HCT116 (cell line): ENCODE measurements around the gene PLXNC1. TPM values are rescaled to one million over a fixed set of nuclear protein-coding genes. Genes with fewer than 3 reads are reported as not detected.

Source experiments
- ATAC-seq: fragments of 200-7000 bp; cut with Tn5 transposase; 2 replicates; pipeline ENCODE4 v1.9.1; 2020; ENCODE audit warnings: mild to moderate bottlenecking, moderate library complexity
- BruUV-seq: library from RNA; stranded (reverse); fragments of 400-500 nt; replicated peaks from 2 replicates; lab custom pipeline; 2021; lab: Mats Ljungman, UMichigan
- CTCF ChIA-PET: fragments of 300-600 bp; sonication (Branson Sonifier 250); formaldehyde crosslinking; loops from one replicate; lab custom pipeline; 2021; ENCODE audit warnings: antibody characterized with exemption; lab: Charles Lee
- POLR2A ChIA-PET: fragments of 300-600, 350-600 bp; sonication (Branson Sonifier 250); formaldehyde crosslinking; loops from one replicate; lab custom pipeline; 2021; ENCODE audit warnings: antibody characterized with exemption; lab: Charles Lee
- RAD21 ChIA-PET, 2 experiments: fragments of 300-600 bp; sonication (Branson Sonifier 250); formaldehyde crosslinking; loops; one replicate each; lab custom pipeline; 2023; ENCODE audit warnings: low total read pairs in 2 of 2; ENCODE audit not compliant: uncharacterized antibody in 2 of 2, unreplicated experiment in 2 of 2, low non-redundant PET in 1 of 2; lab: Charles Lee
- DNase-seq: peaks from one replicate; pipeline ENCODE4 v3.0.0-alpha.2; 2010; ENCODE audit warnings: low read depth, low spot score
- H2AFZ ChIP-seq: fragments of 200-600 bp; shearing (Covaris generic), sonication (generic); 2 replicates; pipeline ENCODE4 v1.6.1; 2017; ENCODE audit warnings: low read depth, mixed run types, mixed read lengths, antibody characterized with exemption, low read length; ENCODE audit not compliant: poor library complexity, severe bottlenecking
- H3K27ac ChIP-seq: 2 replicates; pipeline ENCODE4 v1.5.1; 2012; ENCODE audit warnings: low read depth, low read length
- H3K27me3 ChIP-seq: fragments of 200-600 bp; sonication (generic); 2 replicates; pipeline ENCODE4 v1.6.1; 2016; ENCODE audit warnings: mixed run types, low read length, mixed read lengths; ENCODE audit not compliant: insufficient read depth
- H3K36me3 ChIP-seq, 2 experiments: fragments of 200-500 bp in 1 of 2; fragments of 200-600 bp in 1 of 2; sonication (Bioruptor generic) in 1 of 2; sonication (generic) in 1 of 2; 2 replicates each; pipeline versions ENCODE4 v1.5.1 to v1.6.1; 2014 to 2016; ENCODE audit warnings: low read length in 2 of 2, inconsistent platforms in 1 of 2, mixed read lengths in 1 of 2, mixed run types in 1 of 2; ENCODE audit not compliant: insufficient read depth in 2 of 2, control insufficient read depth in 1 of 2
- H3K4me1 ChIP-seq, 2 experiments: fragments of 200-600 bp in 1 of 2; sonication (generic) in 1 of 2; 2 replicates each; pipeline versions ENCODE4 v1.5.1 to v1.6.1; 2012 to 2017; ENCODE audit warnings: low read length in 2 of 2, inconsistent platforms in 1 of 2, mild to moderate bottlenecking in 1 of 2, mixed read lengths in 1 of 2, mixed run types in 1 of 2, moderate library complexity in 1 of 2; ENCODE audit not compliant: insufficient read depth in 2 of 2, control insufficient read depth in 1 of 2
- H3K4me2 ChIP-seq: fragments of 200-600 bp; sonication (generic); 2 replicates; pipeline ENCODE4 v1.6.1; 2017; ENCODE audit warnings: mixed run types, low read length, mixed read lengths
- H3K4me3 ChIP-seq, 2 experiments: fragments of 200-600 bp in 1 of 2; sonication (generic) in 1 of 2; replicated peaks in 1 of 2; 2 replicates each; pipeline ENCODE4 v1.5.1; 2011 to 2016; ENCODE audit warnings: low read length in 2 of 2, control low read depth in 1 of 2, low read depth in 1 of 2, mild to moderate bottlenecking in 1 of 2, mixed read lengths in 1 of 2, mixed run types in 1 of 2
- H3K79me2 ChIP-seq: fragments of 200-600 bp; sonication (generic); 2 replicates; pipeline ENCODE4 v1.6.1; 2017; ENCODE audit warnings: mild to moderate bottlenecking, mixed run types, low read length, moderate library complexity, mixed read lengths; ENCODE audit not compliant: insufficient read depth
- H3K9ac ChIP-seq: fragments of 200-600 bp; sonication (generic); 2 replicates; pipeline ENCODE4 v1.6.1; 2016; ENCODE audit warnings: low read length, mixed read lengths
- H3K9me2 ChIP-seq: fragments of 200-600 bp; sonication (generic), shearing (Covaris generic); 2 replicates; pipeline ENCODE4 v1.6.1; 2017; ENCODE audit warnings: mixed run types, mild to moderate bottlenecking, moderate library complexity; ENCODE audit not compliant: insufficient read depth
- H3K9me3 ChIP-seq, 2 experiments: fragments of 200-500 bp in 1 of 2; fragments of 200-600 bp in 1 of 2; sonication (Bioruptor generic) in 1 of 2; sonication (generic) in 1 of 2; 2 replicates each; pipeline ENCODE4 v1.6.1; 2014 to 2017; ENCODE audit warnings: low read length in 2 of 2, mixed read lengths in 2 of 2, inconsistent platforms in 1 of 2, low read depth in 1 of 2, mild to moderate bottlenecking in 1 of 2, mixed run types in 1 of 2, moderate library complexity in 1 of 2; ENCODE audit not compliant: control insufficient read depth in 1 of 2, insufficient read depth in 1 of 2
- H4K20me1 ChIP-seq: fragments of 200-600 bp; sonication (generic), shearing (Covaris generic); 2 replicates; pipeline ENCODE4 v1.6.1; 2017; ENCODE audit warnings: mixed run types, mild to moderate bottlenecking, moderate library complexity; ENCODE audit not compliant: insufficient read depth
- CBX3 ChIP-seq: IDR thresholded peaks from 2 replicates; pipeline ENCODE4 v1.6.1; 2012; ENCODE audit warnings: low read depth
- CEBPB ChIP-seq: IDR thresholded peaks from 2 replicates; pipeline ENCODE4 v1.6.1; 2012; ENCODE audit warnings: low read depth
- EGR1 ChIP-seq: IDR thresholded peaks from 2 replicates; pipeline ENCODE4 v1.6.1; 2012; ENCODE audit warnings: low read depth
- EZH2phosphoT487 ChIP-seq: fragments of 200-600 bp; IDR thresholded peaks from 2 replicates; pipeline ENCODE4 v1.6.1; 2018; ENCODE audit warnings: antibody characterized with exemption, borderline replicate concordance
- JUND ChIP-seq: IDR thresholded peaks from 2 replicates; pipeline ENCODE4 v1.6.1; 2012
- POLR2AphosphoS5 ChIP-seq: IDR thresholded peaks from 2 replicates; pipeline ENCODE4 v1.6.1; 2011; ENCODE audit warnings: mild to moderate bottlenecking, low read depth, low read length, moderate library complexity
- RAD21 ChIP-seq: IDR thresholded peaks from 2 replicates; pipeline ENCODE4 v1.6.1; 2012; ENCODE audit warnings: low read depth, mild to moderate bottlenecking
- SP1 ChIP-seq: IDR thresholded peaks from 2 replicates; pipeline ENCODE4 v1.6.1; 2012; ENCODE audit warnings: low read depth
- SRF ChIP-seq: IDR thresholded peaks from 2 replicates; pipeline ENCODE4 v1.6.1; 2012; ENCODE audit warnings: low read depth
- YY1 ChIP-seq: IDR thresholded peaks from 2 replicates; pipeline ENCODE4 v1.6.1; 2011; ENCODE audit warnings: low read length, low read depth, moderate library complexity, mild to moderate bottlenecking; ENCODE audit not compliant: insufficient replicate concordance; ENCODE audit errors: extremely low read depth
- ZFX ChIP-seq: fragments of 450-650 bp; IDR thresholded peaks from 2 replicates; pipeline ENCODE4 v1.6.1; 2017
- ZNF274 ChIP-seq: fragments of 200-500 bp; sonication (Bioruptor generic); IDR thresholded peaks from 2 replicates; pipeline ENCODE4 v1.6.1; 2014; ENCODE audit warnings: mild to moderate bottlenecking, low read depth, low read length, inconsistent platforms
- intact Hi-C: fragments of 100-400 bp; cut with micrococcal nuclease; formaldehyde crosslinking; loops from 2 replicates; pipeline ENCODE4 v1.10.0; 2022
- total RNA-seq: library from RNA; stranded (reverse); gene quantifications from one replicate; pipeline ENCODE4 v1.2.1, GENCODE V29; 2021; ENCODE audit not compliant: unreplicated experiment
- TF ChIP-seq, protein P1 (sequence below): IDR thresholded peaks from 2 replicates; pipeline ENCODE4 v1.6.1; 2012
- TF ChIP-seq, protein P2 (sequence below), 3 experiments: fragments of 200-600 bp in 1 of 3; sonication (generic) in 1 of 3; IDR thresholded peaks in 2 of 3; conservative IDR thresholded peaks in 1 of 3; 2 replicates each; pipeline ENCODE4 v1.5.1; 2012 to 2017; ENCODE audit warnings: low read depth in 2 of 3, low read length in 2 of 3, antibody characterized with exemption in 1 of 3, borderline replicate concordance in 1 of 3, control low read depth in 1 of 3, mild to moderate bottlenecking in 1 of 3, mixed read lengths in 1 of 3, mixed run types in 1 of 3, moderate library complexity in 1 of 3; ENCODE audit not compliant: insufficient read depth in 1 of 3
- TF ChIP-seq, protein P3 (sequence below): IDR thresholded peaks from 2 replicates; pipeline ENCODE4 v1.6.1; 2012
- TF ChIP-seq, protein P4 (sequence below): IDR thresholded peaks from 2 replicates; pipeline ENCODE4 v1.6.1; 2011; ENCODE audit warnings: mild to moderate bottlenecking, low read length, moderate library complexity; ENCODE audit not compliant: insufficient replicate concordance; ENCODE audit errors: extremely low read depth

The PLXNC1 gene
- total RNA-seq, 1 experiment from 2014 or later = 0.25 TPM

DNA sequence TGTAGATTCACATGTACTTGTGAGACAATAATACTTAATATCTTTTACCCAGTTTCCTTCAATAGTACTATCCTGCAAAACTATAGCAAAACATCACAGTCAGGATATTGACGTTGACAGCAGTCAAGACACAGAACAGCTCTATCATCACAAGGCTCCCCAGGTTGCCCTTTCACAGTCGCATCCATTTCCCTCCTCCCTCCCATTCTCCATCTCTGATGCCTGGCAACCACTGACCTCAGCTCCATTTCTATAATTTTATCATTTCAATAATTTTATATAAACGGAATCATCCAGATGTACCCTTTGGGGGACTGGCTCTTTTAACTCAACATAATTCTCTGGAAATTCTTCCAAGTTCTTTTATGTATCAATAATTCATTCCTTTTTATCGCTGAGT lies 81.5 kb downstream of the PLXNC1 start:
- Histone ChIP-seq H3K9ac (no peak overlapping the region), H3K9me3 (no peaks in the 10 kb centered on the region), H3K4me1 (no peaks in the 10 kb centered on the region), H3K27ac (no peak overlapping the region), H3K4me2 (no peak overlapping the region), H2AFZ (no peak overlapping the region), H3K4me3 (no peak overlapping the region), H4K20me1 (no peaks in the 10 kb centered on the region), H3K36me3 (no peaks in the 10 kb centered on the region), H3K27me3 (peaks cover 19% of the 10 kb centered on the region), H3K79me2 (no peaks in the 10 kb centered on the region), H3K9me2 (no peaks in the 10 kb centered on the region)
- ATAC-seq = no peak
- TF ChIP-seq EGR1 (no peak), RAD21 (no peak), SRF (no peak), JUND (no peak), POLR2AphosphoS5 (no peak), ZFX (no peak), CEBPB (no peak), ZNF274 (no peak)
- ChIA-PET RAD21 (no interaction called here), POLR2A (no interaction called here), CTCF (no interaction called here)
- intact Hi-C loops = no loop called here
- DNase-seq = no peak
- no TSS peak for BruUV-seq

DNA sequence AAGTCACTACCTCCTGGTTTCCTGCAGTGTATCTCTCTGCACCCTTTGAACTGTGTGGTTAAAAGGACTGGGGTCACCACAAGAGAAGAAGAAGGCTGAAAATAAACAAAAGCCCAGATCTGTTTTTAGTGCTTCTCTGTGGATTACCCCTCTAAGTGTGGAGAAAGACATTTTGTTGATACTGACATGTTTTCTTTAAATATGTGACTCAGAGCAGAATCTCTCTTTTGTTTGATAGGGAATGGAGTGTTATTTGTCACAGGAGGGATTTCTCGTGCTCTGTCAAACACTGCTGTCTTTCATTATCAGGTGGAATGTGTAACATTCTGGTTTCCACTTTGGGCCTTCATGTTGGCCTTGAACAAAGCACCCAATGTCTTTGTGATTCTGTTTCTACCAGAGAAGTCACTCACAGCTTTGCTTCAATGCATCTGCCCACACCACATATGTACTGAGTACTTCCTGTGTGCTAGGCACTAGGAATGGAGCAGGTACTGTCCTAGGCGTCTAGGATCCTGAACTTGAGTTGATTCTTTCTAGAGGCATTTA lies 82.1 kb downstream of the PLXNC1 start:
- DNase-seq = no peak
- Histone ChIP-seq H3K9me3 (no peaks in the 10 kb centered on the region), H3K36me3 (no peaks in the 10 kb centered on the region), H4K20me1 (no peaks in the 10 kb centered on the region), H3K4me2 (no peak overlapping the region), H2AFZ (no peak overlapping the region), H3K27me3 (peaks cover 19% of the 10 kb centered on the region), H3K9me2 (no peaks in the 10 kb centered on the region), H3K27ac (no peak overlapping the region), H3K4me1 (no peaks in the 10 kb centered on the region), H3K9ac (no peak overlapping the region), H3K4me3 (no peak overlapping the region), H3K79me2 (no peaks in the 10 kb centered on the region)
- CTCF ChIA-PET = no interaction called here
- ATAC-seq = no peak
- BruUV-seq = no TSS peak
- RAD21 ChIA-PET = no interaction called here
- POLR2A ChIA-PET = no interaction called here
- TF ChIP-seq SP1 = no peak
- TF ChIP-seq CBX3 = no peak
- TF ChIP-seq, protein P1, sequence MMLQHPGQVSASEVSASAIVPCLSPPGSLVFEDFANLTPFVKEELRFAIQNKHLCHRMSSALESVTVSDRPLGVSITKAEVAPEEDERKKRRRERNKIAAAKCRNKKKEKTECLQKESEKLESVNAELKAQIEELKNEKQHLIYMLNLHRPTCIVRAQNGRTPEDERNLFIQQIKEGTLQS = no peak
- TF ChIP-seq, protein P2, sequence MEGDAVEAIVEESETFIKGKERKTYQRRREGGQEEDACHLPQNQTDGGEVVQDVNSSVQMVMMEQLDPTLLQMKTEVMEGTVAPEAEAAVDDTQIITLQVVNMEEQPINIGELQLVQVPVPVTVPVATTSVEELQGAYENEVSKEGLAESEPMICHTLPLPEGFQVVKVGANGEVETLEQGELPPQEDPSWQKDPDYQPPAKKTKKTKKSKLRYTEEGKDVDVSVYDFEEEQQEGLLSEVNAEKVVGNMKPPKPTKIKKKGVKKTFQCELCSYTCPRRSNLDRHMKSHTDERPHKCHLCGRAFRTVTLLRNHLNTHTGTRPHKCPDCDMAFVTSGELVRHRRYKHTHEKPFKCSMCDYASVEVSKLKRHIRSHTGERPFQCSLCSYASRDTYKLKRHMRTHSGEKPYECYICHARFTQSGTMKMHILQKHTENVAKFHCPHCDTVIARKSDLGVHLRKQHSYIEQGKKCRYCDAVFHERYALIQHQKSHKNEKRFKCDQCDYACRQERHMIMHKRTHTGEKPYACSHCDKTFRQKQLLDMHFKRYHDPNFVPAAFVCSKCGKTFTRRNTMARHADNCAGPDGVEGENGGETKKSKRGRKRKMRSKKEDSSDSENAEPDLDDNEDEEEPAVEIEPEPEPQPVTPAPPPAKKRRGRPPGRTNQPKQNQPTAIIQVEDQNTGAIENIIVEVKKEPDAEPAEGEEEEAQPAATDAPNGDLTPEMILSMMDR (IDR thresholded peaks at IDR 0.05 in 2 of 3, conservative IDR thresholded peaks at IDR 0.05 in 1 of 3; ENCODE audit: borderline replicate concordance in 1 of 3, insufficient read depth in 1 of 3, low read depth in 2 of 3, low read length in 2 of 3) = no peak
- TF ChIP-seq, protein P3, sequence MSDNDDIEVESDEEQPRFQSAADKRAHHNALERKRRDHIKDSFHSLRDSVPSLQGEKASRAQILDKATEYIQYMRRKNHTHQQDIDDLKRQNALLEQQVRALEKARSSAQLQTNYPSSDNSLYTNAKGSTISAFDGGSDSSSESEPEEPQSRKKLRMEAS = no peak
- TF ChIP-seq, protein P4, sequence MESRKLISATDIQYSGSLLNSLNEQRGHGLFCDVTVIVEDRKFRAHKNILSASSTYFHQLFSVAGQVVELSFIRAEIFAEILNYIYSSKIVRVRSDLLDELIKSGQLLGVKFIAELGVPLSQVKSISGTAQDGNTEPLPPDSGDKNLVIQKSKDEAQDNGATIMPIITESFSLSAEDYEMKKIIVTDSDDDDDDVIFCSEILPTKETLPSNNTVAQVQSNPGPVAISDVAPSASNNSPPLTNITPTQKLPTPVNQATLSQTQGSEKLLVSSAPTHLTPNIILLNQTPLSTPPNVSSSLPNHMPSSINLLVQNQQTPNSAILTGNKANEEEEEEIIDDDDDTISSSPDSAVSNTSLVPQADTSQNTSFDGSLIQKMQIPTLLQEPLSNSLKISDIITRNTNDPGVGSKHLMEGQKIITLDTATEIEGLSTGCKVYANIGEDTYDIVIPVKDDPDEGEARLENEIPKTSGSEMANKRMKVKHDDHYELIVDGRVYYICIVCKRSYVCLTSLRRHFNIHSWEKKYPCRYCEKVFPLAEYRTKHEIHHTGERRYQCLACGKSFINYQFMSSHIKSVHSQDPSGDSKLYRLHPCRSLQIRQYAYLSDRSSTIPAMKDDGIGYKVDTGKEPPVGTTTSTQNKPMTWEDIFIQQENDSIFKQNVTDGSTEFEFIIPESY = no peak
- TF ChIP-seq EZH2phosphoT487 = no peak
- TF ChIP-seq YY1 = no peak
- no peak for TF ChIP-seq EGR1
- no peak for TF ChIP-seq ZFX
- intact Hi-C loops = no loop called here
